ENCODE measurements around the gene KMT2C.

GRCh38 chr7:152341914-152342236, 93.9 kb downstream of the KMT2C start:
- TF ChIP-seq REST (tag by site-specific recombination; IDR thresholded peaks at IDR 0.05) (no peak), SP7 (tag by site-specific recombination; IDR thresholded peaks at IDR 0.05) (no peak), ZNF792 (tag by site-specific recombination; IDR thresholded peaks at IDR 0.05) (no peak), ZNF510 (tag by site-specific recombination; IDR thresholded peaks at IDR 0.05; ENCODE audit: insufficient replicate concordance) (no peak), CTCF (tag by site-specific recombination; IDR thresholded peaks at IDR 0.05) (no peak), ZNF214 (tag by site-specific recombination; IDR thresholded peaks at IDR 0.05; ENCODE audit: borderline replicate concordance) (no peak)
- TF ChIP-seq, protein P1, sequence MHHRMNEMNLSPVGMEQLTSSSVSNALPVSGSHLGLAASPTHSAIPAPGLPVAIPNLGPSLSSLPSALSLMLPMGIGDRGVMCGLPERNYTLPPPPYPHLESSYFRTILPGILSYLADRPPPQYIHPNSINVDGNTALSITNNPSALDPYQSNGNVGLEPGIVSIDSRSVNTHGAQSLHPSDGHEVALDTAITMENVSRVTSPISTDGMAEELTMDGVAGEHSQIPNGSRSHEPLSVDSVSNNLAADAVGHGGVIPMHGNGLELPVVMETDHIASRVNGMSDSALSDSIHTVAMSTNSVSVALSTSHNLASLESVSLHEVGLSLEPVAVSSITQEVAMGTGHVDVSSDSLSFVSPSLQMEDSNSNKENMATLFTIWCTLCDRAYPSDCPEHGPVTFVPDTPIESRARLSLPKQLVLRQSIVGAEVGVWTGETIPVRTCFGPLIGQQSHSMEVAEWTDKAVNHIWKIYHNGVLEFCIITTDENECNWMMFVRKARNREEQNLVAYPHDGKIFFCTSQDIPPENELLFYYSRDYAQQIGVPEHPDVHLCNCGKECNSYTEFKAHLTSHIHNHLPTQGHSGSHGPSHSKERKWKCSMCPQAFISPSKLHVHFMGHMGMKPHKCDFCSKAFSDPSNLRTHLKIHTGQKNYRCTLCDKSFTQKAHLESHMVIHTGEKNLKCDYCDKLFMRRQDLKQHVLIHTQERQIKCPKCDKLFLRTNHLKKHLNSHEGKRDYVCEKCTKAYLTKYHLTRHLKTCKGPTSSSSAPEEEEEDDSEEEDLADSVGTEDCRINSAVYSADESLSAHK (tag by site-specific recombination; IDR thresholded peaks at IDR 0.05): no peak
